ENCODE data around the gene ZFP36L2. TPM values are rescaled to one million over a fixed set of nuclear protein-coding genes. Genes with fewer than 3 reads are reported as not detected.
A peak's percentile ranks its signal among the peaks of the same experiment; 100 is the strongest.

ZFP36L2 gene
- total and polyA plus RNA-seq, 2 donors (not counting 3 experiments of a cell fraction or from before 2014, with no cell fraction given) = 14.5 to 75.9 TPM

DNA sequence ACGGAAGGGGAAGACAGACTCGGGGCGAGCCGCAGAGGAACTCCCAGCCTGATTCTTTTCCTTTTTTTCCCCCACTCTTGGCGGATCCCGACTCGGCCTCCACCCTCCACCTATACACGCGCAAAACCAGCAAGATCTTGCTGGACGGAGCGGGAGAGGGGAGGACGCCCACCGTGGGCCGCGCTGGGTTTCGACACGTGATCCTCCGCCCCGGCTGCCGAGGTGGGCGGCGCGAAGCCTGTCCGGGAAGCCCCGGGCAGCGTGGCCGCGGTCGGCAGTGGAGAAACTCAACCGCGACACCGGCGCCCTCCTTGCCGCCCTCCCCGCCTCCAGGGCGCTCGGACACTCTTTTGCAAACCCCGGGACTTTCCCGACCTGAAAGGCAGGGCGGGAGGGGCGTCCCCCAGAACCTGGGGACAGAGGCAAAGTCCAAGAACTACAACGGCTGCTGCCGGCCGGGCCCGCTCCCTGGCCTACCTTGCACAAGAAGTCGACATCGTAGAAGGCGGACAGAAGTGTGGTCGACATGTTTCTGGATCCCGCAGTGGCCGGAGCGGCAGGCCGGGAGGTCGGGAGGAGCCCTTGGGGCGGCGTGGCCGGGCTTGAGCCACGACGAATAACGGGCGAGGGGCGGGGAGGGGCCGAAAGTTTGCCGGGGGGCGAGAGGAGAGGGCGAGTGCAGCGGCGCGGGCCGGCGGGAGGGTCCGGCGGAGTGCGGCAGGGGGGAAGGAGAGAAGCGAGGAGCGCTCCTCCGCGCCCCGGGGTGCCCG lies 433 bp downstream of the ZFP36L2 start:
- dilution Hi-C loops (cut with MboI; ENCODE audit: extremely low pct_ligation_motif_present, low sequenced_read_pairs) = loop anchor here (10.0 kb wide), 1 partner anchor 51 kb away; no protein-coding TSS in a partner anchor
- peak overlapping the region; percentile 88 for H3K27ac ChIP-seq (ENCODE audit: insufficient read depth, low read depth, low read length)
- peaks cover 49% of the 10 kb centered on the region for H3K79me2 ChIP-seq (ENCODE audit: control insufficient read depth, insufficient read depth, low read length)
- no peaks in the 10 kb centered on the region for H3K27me3 ChIP-seq (ENCODE audit: control insufficient read depth in 2 of 2, insufficient read depth in 2 of 2, low read length in 2 of 2)
- H3K4me3 ChIP-seq (replicated peaks in 1 of 3; ENCODE audit: insufficient read depth in 1 of 3, low read depth in 1 of 3, low read length in 3 of 3) = peak overlapping the region; percentile 71 to 93 (median 90)
- DNase-seq (ENCODE audit: low read depth, low spot score) (peak; percentile 69), FAIRE-seq (peak; percentile 18)
- peaks cover 0 to 6% of the 10 kb centered on the region in 2 experiments for H3K36me3 ChIP-seq (ENCODE audit: control insufficient read depth in 2 of 2, extremely low read depth in 1 of 2, insufficient read depth in 2 of 2, low read length in 2 of 2)
- H2AFZ ChIP-seq (ENCODE audit: low read depth, low read length) = no peak overlapping the region
- peak overlapping the region; percentile 90 for H3K9ac ChIP-seq (replicated peaks; ENCODE audit: extremely low read depth, insufficient read depth, low read length)
- intact Hi-C loops (cut with micrococcal nuclease) = loop anchor here (1.0 to 5.0 kb wide), 5 partner anchors 52 to 414 kb away; no protein-coding TSS in a partner anchor
- H3K9me3 ChIP-seq (replicated peaks; ENCODE audit: control insufficient read depth, insufficient read depth, low read length) = no peaks in the 10 kb centered on the region
- H3K4me1 ChIP-seq (ENCODE audit: control insufficient read depth, extremely low read depth, insufficient read depth, low read length) = peaks cover 36% of the 10 kb centered on the region
- no peaks in the 10 kb centered on the region for H4K20me1 ChIP-seq (replicated peaks; ENCODE audit: control insufficient read depth, extremely low read depth, insufficient read depth, low read length)
- no peak for TF ChIP-seq FOS (IDR thresholded peaks at IDR 0.05; ENCODE audit: borderline replicate concordance, insufficient read depth, low read length)
- TF ChIP-seq, protein P1, sequence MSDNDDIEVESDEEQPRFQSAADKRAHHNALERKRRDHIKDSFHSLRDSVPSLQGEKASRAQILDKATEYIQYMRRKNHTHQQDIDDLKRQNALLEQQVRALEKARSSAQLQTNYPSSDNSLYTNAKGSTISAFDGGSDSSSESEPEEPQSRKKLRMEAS (IDR thresholded peaks at IDR 0.05; ENCODE audit: insufficient read depth, insufficient read length) = peak; percentile 35
- CTCF ChIA-PET = interaction anchor here (0.9 to 12.8 kb wide), 22 partner anchors 8 to 398 kb away, joined by 3 to 240 read pairs (median 11); no protein-coding TSS in a partner anchor
- BruUV-seq (replicated peaks) = TSS peak; percentile 27
- POLR2A ChIA-PET = interaction anchor here (0.6 to 2.1 kb wide), 28 partner anchors 24 to 397 kb away, joined by 3 to 16 read pairs (median 4); no protein-coding TSS in a partner anchor
- no peaks in the 10 kb centered on the region for H3K9me1 ChIP-seq (replicated peaks; ENCODE audit: control insufficient read depth, extremely low read depth, insufficient read depth, low read length)
- peak overlapping the region; percentile 54 for H3K4me2 ChIP-seq (ENCODE audit: insufficient read depth, low read length)

- no peak for FAIRE-seq
These were observed 1.2 kb downstream of the ZFP36L2 start for GRCh38 chr2:43225093-43225787.

More at GRCh38 chr2:43225093-43225787, 1.2 kb downstream of the ZFP36L2 start:
- no TSS peak for BruUV-seq (replicated peaks)
- H3K4me3 ChIP-seq (replicated peaks in 1 of 3; ENCODE audit: insufficient read depth in 1 of 3, low read depth in 1 of 3, low read length in 3 of 3) = peak overlapping the region; percentile 71 to 93 (median 90)
- H2AFZ ChIP-seq (ENCODE audit: low read depth, low read length) = no peak overlapping the region
- H3K9me1 ChIP-seq (replicated peaks; ENCODE audit: control insufficient read depth, extremely low read depth, insufficient read depth, low read length) = no peaks in the 10 kb centered on the region
- peak; percentile 64 for DNase-seq (ENCODE audit: low read depth, low spot score)
- ChIA-PET POLR2A (interaction anchor here (0.6 to 0.9 kb wide), 2 partner anchors 51 to 261 kb away, joined by 3 to 6 read pairs; no protein-coding TSS in a partner anchor), CTCF (interaction anchor here (0.6 to 12.8 kb wide), 18 partner anchors 50 to 397 kb away, joined by 3 to 240 read pairs (median 9); no protein-coding TSS in a partner anchor)
- H3K79me2 ChIP-seq (ENCODE audit: control insufficient read depth, insufficient read depth, low read length) = peaks cover 49% of the 10 kb centered on the region
- peak overlapping the region; percentile 54 for H3K4me2 ChIP-seq (ENCODE audit: insufficient read depth, low read length)
- no peaks in the 10 kb centered on the region for H4K20me1 ChIP-seq (replicated peaks; ENCODE audit: control insufficient read depth, extremely low read depth, insufficient read depth, low read length)
- intact Hi-C loops (cut with micrococcal nuclease) (loop anchor here (5.0 kb wide), 1 partner anchor 413 kb away; no protein-coding TSS in a partner anchor), dilution Hi-C loops (cut with MboI; ENCODE audit: extremely low pct_ligation_motif_present, low sequenced_read_pairs) (loop anchor here (10.0 kb wide), 1 partner anchor 50 kb away; no protein-coding TSS in a partner anchor)
- H3K9me3 ChIP-seq (replicated peaks; ENCODE audit: control insufficient read depth, insufficient read depth, low read length) = no peaks in the 10 kb centered on the region
- peak overlapping the region; percentile 88 for H3K27ac ChIP-seq (ENCODE audit: insufficient read depth, low read depth, low read length)
- H3K27me3 ChIP-seq (ENCODE audit: control insufficient read depth in 2 of 2, insufficient read depth in 2 of 2, low read length in 2 of 2) = no peaks in the 10 kb centered on the region
- TF ChIP-seq POLR2AphosphoS5 (IDR thresholded peaks at IDR 0.05; ENCODE audit: insufficient read depth, low read depth, low read length) (peak; percentile 34), FOS (IDR thresholded peaks at IDR 0.05; ENCODE audit: borderline replicate concordance, insufficient read depth, low read length) (no peak), CTCF (IDR thresholded peaks at IDR 0.05; ENCODE audit: extremely low read depth in 1 of 2, insufficient read depth in 1 of 2, low read depth in 1 of 2, low read length in 2 of 2) (no peak), POLR2A (IDR thresholded peaks at IDR 0.05; ENCODE audit: low read depth, low read length) (no peak), MYC (IDR thresholded peaks at IDR 0.05; ENCODE audit: low read depth, low read length) (no peak), GATA2 (IDR thresholded peaks at IDR 0.05; ENCODE audit: insufficient read depth, insufficient read length, low read depth, low read length) (no peak), EZH2 (IDR thresholded peaks at IDR 0.05; ENCODE audit: borderline replicate concordance, low read depth, low read length, severe bottlenecking) (no peak), JUN (IDR thresholded peaks at IDR 0.05; ENCODE audit: borderline replicate concordance, insufficient read depth, insufficient read length, low read depth) (no peak)
- TF ChIP-seq, protein P1 (IDR thresholded peaks at IDR 0.05; ENCODE audit: insufficient read depth, insufficient read length) = peak; percentile 68
- peaks cover 0 to 6% of the 10 kb centered on the region in 2 experiments for H3K36me3 ChIP-seq (ENCODE audit: control insufficient read depth in 2 of 2, extremely low read depth in 1 of 2, insufficient read depth in 2 of 2, low read length in 2 of 2)
- peaks cover 44% of the 10 kb centered on the region for H3K4me1 ChIP-seq (ENCODE audit: control insufficient read depth, extremely low read depth, insufficient read depth, low read length)
- H3K9ac ChIP-seq (replicated peaks; ENCODE audit: extremely low read depth, insufficient read depth, low read length) = peak overlapping the region; percentile 90
